GM19023 (cell line): ENCODE results near the gene FAM210A.

Experiments
- ATAC-seq: cut with Tn5 transposase; IDR thresholded peaks from one replicate; pipeline ENCODE4 v1.9.1; 2021; ENCODE audit warnings: mild to moderate bottlenecking, moderate library complexity; ENCODE audit not compliant: unreplicated experiment

Gene FAM210A

GRCh38 chr18:13649397-13650390 is 76.7 kb downstream of the FAM210A start:
- ATAC-seq = no peak

GRCh38 chr18:13647761-13648160 is 78.6 kb downstream of the FAM210A start:
- no peak for ATAC-seq

GRCh38 chr18:13646633-13647032 is 79.7 kb downstream of the FAM210A start:
- ATAC-seq = no peak

- no peak for ATAC-seq
Observed at GRCh38 chr18:13645093-13645492, 81.3 kb downstream of the FAM210A start.

GRCh38 chr18:13643261-13643751 is 83.1 kb downstream of the FAM210A start:
- no peak for ATAC-seq

- ATAC-seq = no peak
Observed at GRCh38 chr18:13642440-13642827, 83.9 kb downstream of the FAM210A start.

- no peak for ATAC-seq
Observed at GRCh38 chr18:13641551-13642439, 84.6 kb downstream of the FAM210A start.

- ATAC-seq = no peak
Observed at GRCh38 chr18:13640266-13640860, 86.0 kb downstream of the FAM210A start.

GRCh38 chr18:13638719-13639595 is 87.4 kb downstream of the FAM210A start:
- no peak for ATAC-seq

GRCh38 chr18:13635046-13635445 is 91.3 kb downstream of the FAM210A start:
- no peak for ATAC-seq

- no peak for ATAC-seq
Observed at GRCh38 chr18:13633700-13634099, 92.7 kb downstream of the FAM210A start.

GRCh38 chr18:13630716-13631268 is 95.6 kb downstream of the FAM210A start:
- no peak for ATAC-seq

- ATAC-seq = peak; percentile 78
Observed at GRCh38 chr18:13629841-13630715, 96.3 kb downstream of the FAM210A start.

GRCh38 chr18:13628211-13628610 is 98.1 kb downstream of the FAM210A start:
- no peak for ATAC-seq

GRCh38 chr18:13627639-13628038 is 98.7 kb downstream of the FAM210A start:
- ATAC-seq = no peak

- ATAC-seq = no peak
Observed at GRCh38 chr18:13626544-13626908, 99.8 kb downstream of the FAM210A start.

GRCh38 chr18:13625843-13626543 is 100.4 kb downstream of the FAM210A start:
- no peak for ATAC-seq

- no peak for ATAC-seq
Observed at GRCh38 chr18:13625355-13625754, 101.0 kb downstream of the FAM210A start.
